Thyroid gland (tissue), 4 donors: Measurements from ENCODE around the gene OXTR. TPM values are rescaled to one million over a fixed set of nuclear protein-coding genes. Genes with fewer than 3 reads are reported as not detected.

ENCODE experiments used
- DNase-seq, 2 donors: peaks; one replicate each; pipeline ENCODE4 v3.0.0-alpha.2; 2019
- H3K27ac ChIP-seq, 3 donors: fragments of 200-600 bp; sonication (generic); 1 replicate in 2 of 3; 2 replicates in 1 of 3; pipeline ENCODE4 v1.5.1; 2016 to 2019; ENCODE audit warnings: mild to moderate bottlenecking in 1 of 3, moderate library complexity in 1 of 3
- H3K27me3 ChIP-seq: fragments of 200-600 bp; sonication (generic); one replicate; pipeline ENCODE4 v1.5.1; 2019
- H3K36me3 ChIP-seq, 2 donors: fragments of 200-600 bp; sonication (generic); one replicate each; pipeline ENCODE4 v1.5.1; 2016 to 2019
- H3K4me1 ChIP-seq, 2 donors: fragments of 200-600 bp; sonication (generic); one replicate each; pipeline ENCODE4 v1.5.1; 2017 to 2019
- H3K4me3 ChIP-seq, 3 donors: fragments of 200-600 bp; sonication (generic); replicated peaks in 1 of 3; 1 replicate in 2 of 3; 2 replicates in 1 of 3; pipeline ENCODE4 v1.5.1; 2016; ENCODE audit warnings: mild to moderate bottlenecking in 1 of 3
- H3K9me3 ChIP-seq: fragments of 200-600 bp; sonication (generic); one replicate; pipeline ENCODE4 v1.5.1; 2017
- CTCF ChIP-seq, 6 experiments: fragments of 200-600 bp in 3 of 6; fragments of 450-650 bp in 3 of 6; sonication (generic) in 3 of 6; IDR thresholded peaks; one replicate each; pipeline ENCODE4 v1.5.1; 2016 to 2019; ENCODE audit warnings: antibody characterized with exemption in 6 of 6, mild to moderate bottlenecking in 2 of 6, inconsistent platforms in 1 of 6, moderate library complexity in 1 of 6
- POLR2A ChIP-seq, 2 donors: fragments of 450-650 bp; IDR thresholded peaks; one replicate each; pipeline ENCODE4 v1.6.1; 2017; ENCODE audit warnings: antibody characterized with exemption in 2 of 2, mild to moderate bottlenecking in 2 of 2, moderate library complexity in 1 of 2
- WGBS, 2 donors: methylation state at CpG; one replicate each; pipeline ENCODE4 v1.1.5; 2017; 5-methylcytosine and 5-hydroxymethylcytosine counted together
- intact Hi-C: fragments of 100-400 bp; cut with DNase I; formaldehyde crosslinking; loops from one replicate; pipeline ENCODE4 v1.15.1; 2023
- total RNA-seq, 4 donors: library from RNA; depleted of rRNA; stranded (reverse); fragments of >200 nt; gene quantifications; one replicate each; pipeline ENCODE4 v1.2.3, GENCODE V29; 2016

Gene OXTR
- total RNA-seq, 4 donors from 2014 or later: 0.13 to 0.56 (median 0.39) TPM

DNA sequence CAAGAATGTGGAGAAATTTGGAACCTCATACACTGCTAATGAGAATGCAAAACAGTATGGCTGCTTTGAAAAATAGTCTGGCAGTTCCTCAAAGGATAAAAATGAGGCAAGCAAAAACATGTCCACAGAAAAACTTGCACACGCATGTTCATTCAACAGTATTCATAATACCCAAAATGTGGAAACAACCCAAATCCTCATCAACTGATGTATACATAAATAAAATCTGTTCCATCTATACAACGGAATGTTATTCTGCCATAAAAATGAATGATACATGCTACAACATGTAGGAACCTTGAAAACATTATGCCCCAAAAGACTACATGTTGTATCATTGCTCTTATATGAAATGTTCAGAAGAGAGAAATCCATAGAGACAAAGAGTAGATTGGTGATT lies 36.4 kb upstream of the OXTR start:
- 91 to 96% methylated on average over 2 of the region's 2 CpGs for WGBS, 2 donors
- no peaks in the 10 kb centered on the region for H3K36me3 ChIP-seq
- no peak for DNase-seq
- no peaks in the 10 kb centered on the region for H3K4me1 ChIP-seq
- TF ChIP-seq CTCF (IDR thresholded peaks at IDR 0.05): no peak
- no peak for TF ChIP-seq POLR2A (IDR thresholded peaks at IDR 0.05)
- H3K4me3 ChIP-seq: no peak overlapping the region
- no peak overlapping the region for H3K27ac ChIP-seq
- no peaks in the 10 kb centered on the region for H3K27me3 ChIP-seq
- no peaks in the 10 kb centered on the region for H3K9me3 ChIP-seq
- intact Hi-C loops: no loop called here

GRCh38 chr3:8802256-8802655 lies 32.8 kb upstream of the OXTR start:
- H3K9me3 ChIP-seq: no peaks in the 10 kb centered on the region
- no peaks in the 10 kb centered on the region for H3K36me3 ChIP-seq
- 84 to 95% methylated on average over 3 of the region's 3 CpGs for WGBS, 2 donors
- H3K27me3 ChIP-seq: no peaks in the 10 kb centered on the region
- H3K27ac ChIP-seq: no peak overlapping the region
- no peak overlapping the region for H3K4me3 ChIP-seq
- DNase-seq: no peak
- TF ChIP-seq POLR2A (IDR thresholded peaks at IDR 0.05) (no peak), CTCF (IDR thresholded peaks at IDR 0.05) (no peak)
- intact Hi-C loops: no loop called here
- H3K4me1 ChIP-seq: no peaks in the 10 kb centered on the region

GRCh38 chr3:8800016-8800415 lies 30.6 kb upstream of the OXTR start:
- TF ChIP-seq CTCF (IDR thresholded peaks at IDR 0.05): no peak
- no peak for TF ChIP-seq POLR2A (IDR thresholded peaks at IDR 0.05)
- no peaks in the 10 kb centered on the region for H3K4me1 ChIP-seq
- no peak for DNase-seq
- H3K4me3 ChIP-seq: no peak overlapping the region
- intact Hi-C loops: no loop called here
- no peaks in the 10 kb centered on the region for H3K27me3 ChIP-seq
- WGBS, 2 donors: 52 to 68% methylated on average over 3 of the region's 3 CpGs
- no peak overlapping the region for H3K27ac ChIP-seq
- H3K36me3 ChIP-seq: no peaks in the 10 kb centered on the region
- H3K9me3 ChIP-seq: no peaks in the 10 kb centered on the region

- Histone ChIP-seq H3K27ac (no peak overlapping the region), H3K4me1 (no peaks in the 10 kb centered on the region), H3K36me3 (no peaks in the 10 kb centered on the region), H3K4me3 (no peak overlapping the region), H3K9me3 (no peaks in the 10 kb centered on the region), H3K27me3 (no peaks in the 10 kb centered on the region)
- no peak for TF ChIP-seq POLR2A (IDR thresholded peaks at IDR 0.05)
- TF ChIP-seq CTCF (IDR thresholded peaks at IDR 0.05): no peak
- DNase-seq: no peak
- 93% methylated on average over 3 of the region's 3 CpGs for WGBS, 2 donors
- intact Hi-C loops: no loop called here
Observed at GRCh38 chr3:8794247-8794646, 24.8 kb upstream of the OXTR start.

- H3K9me3 ChIP-seq: no peaks in the 10 kb centered on the region
- intact Hi-C loops: no loop called here
- H3K27me3 ChIP-seq: no peaks in the 10 kb centered on the region
- H3K4me1 ChIP-seq: no peaks in the 10 kb centered on the region
- no peak overlapping the region for H3K4me3 ChIP-seq
- WGBS, 2 donors: 90 to 97% methylated on average over 7 of the region's 7 CpGs
- no peaks in the 10 kb centered on the region for H3K36me3 ChIP-seq
- DNase-seq: no peak
- H3K27ac ChIP-seq: no peak overlapping the region
- TF ChIP-seq CTCF (IDR thresholded peaks at IDR 0.05) (no peak), POLR2A (IDR thresholded peaks at IDR 0.05) (no peak)
Observed at GRCh38 chr3:8793242-8793641, 23.8 kb upstream of the OXTR start.
